Astrocyte (in vitro differentiated cells and primary cell): Measurements from ENCODE around the gene VPS41.

Experiments
- CTCF ChIP-seq: IDR thresholded peaks from 2 replicates; pipeline ENCODE4 v1.5.1; 2011; ENCODE audit warnings: low read depth, mild to moderate bottlenecking, inconsistent platforms, low read length, moderate library complexity; ENCODE audit not compliant: insufficient read depth
- EZH2 ChIP-seq: IDR thresholded peaks from 2 replicates; pipeline ENCODE4 v1.6.1; 2012; ENCODE audit warnings: mild to moderate bottlenecking, low read length, inconsistent platforms; ENCODE audit not compliant: insufficient read depth

GRCh38 chr7:38862666-38863065 lies 46.3 kb downstream of the VPS41 start:
- TF ChIP-seq CTCF: no peak
- no peak for TF ChIP-seq EZH2
